K562 (cell line): ENCODE measurements around the gene ARHGAP22.

Experiments
- EZH2 ChIP-seq: IDR thresholded peaks from 2 replicates; pipeline ENCODE4 v1.6.1; 2012; ENCODE audit warnings: low read depth, mild to moderate bottlenecking, inconsistent platforms, low read length, borderline replicate concordance
- JUN ChIP-seq, 2 experiments: sonication (generic) in 1 of 2; formaldehyde crosslinking in 1 of 2; IDR thresholded peaks; 2 replicates each; pipeline versions ENCODE4 v1.6.1 to v1.8.0; 2012 to 2022; ENCODE audit warnings: borderline replicate concordance in 2 of 2, mild to moderate bottlenecking in 2 of 2, improper control_type of control experiment in 1 of 2, low read depth in 1 of 2, low read length in 1 of 2, missing genetic modification reagents in 1 of 2
- POLR2A ChIP-seq: fragments of 450-650 bp; conservative IDR thresholded peaks from 2 replicates; pipeline ENCODE4 v1.6.1; 2016
- TBL1XR1 ChIP-seq, 2 experiments: IDR thresholded peaks; 2 replicates each; pipeline ENCODE4 v1.6.1; 2012; ENCODE audit warnings: improper control_type of control experiment in 2 of 2, low read length in 2 of 2, mild to moderate bottlenecking in 1 of 2
- TF ChIP-seq, protein P1 (sequence below): sonication (generic); formaldehyde crosslinking; IDR thresholded peaks from 2 replicates; pipeline ENCODE4 v1.8.0; 2022; ENCODE audit warnings: mild to moderate bottlenecking, missing genetic modification reagents
- TF ChIP-seq, protein P2 (sequence below), 2 experiments: IDR thresholded peaks in 1 of 2; conservative IDR thresholded peaks in 1 of 2; 2 replicates each; pipeline ENCODE4 v1.6.1; 2016; ENCODE audit warnings: low read depth in 2 of 2, mild to moderate bottlenecking in 1 of 2, missing compliant biosample characterization in 1 of 2, missing genetic modification characterization in 1 of 2, moderate library complexity in 1 of 2
- TF ChIP-seq, protein P3 (sequence below), 3 experiments: IDR thresholded peaks in 2 of 3; conservative IDR thresholded peaks in 1 of 3; 2 replicates each; pipeline ENCODE4 v1.5.1; 2011 to 2012; ENCODE audit warnings: low read length in 3 of 3, mild to moderate bottlenecking in 3 of 3, control low read depth in 2 of 3, improper control_type of control experiment in 1 of 3, inconsistent platforms in 1 of 3, low read depth in 1 of 3, mixed read lengths in 1 of 3, moderate library complexity in 1 of 3; ENCODE audit not compliant: insufficient read depth in 2 of 3
- TF ChIP-seq, protein P4 (sequence below): sonication (generic); formaldehyde crosslinking; IDR thresholded peaks from 2 replicates; pipeline ENCODE4 v1.5.0; 2020; ENCODE audit warnings: missing genetic modification reagents
- TF ChIP-seq, protein P5 (sequence below): fragments of 450-650 bp; formaldehyde crosslinking; IDR thresholded peaks from 2 replicates; pipeline ENCODE4 v1.4.0; 2022; ENCODE audit warnings: missing genetic modification characterization

DNA sequence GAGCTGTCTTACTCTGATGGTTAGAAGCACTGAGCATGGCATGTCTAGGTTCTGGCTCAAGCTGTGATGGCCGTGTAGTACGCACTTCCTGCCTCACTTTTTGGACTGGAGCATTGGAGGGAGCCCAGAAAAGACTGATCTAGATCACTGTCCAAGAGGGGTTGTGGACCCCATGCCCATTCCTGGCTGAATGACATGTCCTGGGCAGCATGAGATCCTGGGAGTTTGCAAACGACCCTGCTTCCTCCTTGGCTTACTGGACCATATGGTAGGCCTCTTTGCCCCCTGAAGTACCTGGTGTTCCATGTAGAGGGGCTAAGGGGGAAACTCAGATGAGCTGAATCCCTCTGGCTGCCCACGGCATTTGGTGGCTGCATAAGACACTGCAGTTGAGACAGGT is 36.7 kb downstream of the ARHGAP22 start:
- TF ChIP-seq, protein P1, sequence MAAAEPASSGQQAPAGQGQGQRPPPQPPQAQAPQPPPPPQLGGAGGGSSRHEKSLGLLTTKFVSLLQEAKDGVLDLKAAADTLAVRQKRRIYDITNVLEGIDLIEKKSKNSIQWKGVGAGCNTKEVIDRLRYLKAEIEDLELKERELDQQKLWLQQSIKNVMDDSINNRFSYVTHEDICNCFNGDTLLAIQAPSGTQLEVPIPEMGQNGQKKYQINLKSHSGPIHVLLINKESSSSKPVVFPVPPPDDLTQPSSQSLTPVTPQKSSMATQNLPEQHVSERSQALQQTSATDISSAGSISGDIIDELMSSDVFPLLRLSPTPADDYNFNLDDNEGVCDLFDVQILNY (CRISPR knock-in tag), result no peak
- TF ChIP-seq, protein P2, sequence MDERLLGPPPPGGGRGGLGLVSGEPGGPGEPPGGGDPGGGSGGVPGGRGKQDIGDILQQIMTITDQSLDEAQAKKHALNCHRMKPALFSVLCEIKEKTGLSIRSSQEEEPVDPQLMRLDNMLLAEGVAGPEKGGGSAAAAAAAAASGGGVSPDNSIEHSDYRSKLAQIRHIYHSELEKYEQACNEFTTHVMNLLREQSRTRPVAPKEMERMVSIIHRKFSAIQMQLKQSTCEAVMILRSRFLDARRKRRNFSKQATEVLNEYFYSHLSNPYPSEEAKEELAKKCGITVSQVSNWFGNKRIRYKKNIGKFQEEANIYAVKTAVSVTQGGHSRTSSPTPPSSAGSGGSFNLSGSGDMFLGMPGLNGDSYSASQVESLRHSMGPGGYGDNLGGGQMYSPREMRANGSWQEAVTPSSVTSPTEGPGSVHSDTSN (CRISPR knock-in tag; IDR thresholded peaks at IDR 0.05; ENCODE audit: low read depth), result no peak
- TF ChIP-seq, protein P2 (tag; conservative IDR thresholded peaks at IDR 0.05; ENCODE audit: low read depth), result no peak
- TF ChIP-seq, protein P3, sequence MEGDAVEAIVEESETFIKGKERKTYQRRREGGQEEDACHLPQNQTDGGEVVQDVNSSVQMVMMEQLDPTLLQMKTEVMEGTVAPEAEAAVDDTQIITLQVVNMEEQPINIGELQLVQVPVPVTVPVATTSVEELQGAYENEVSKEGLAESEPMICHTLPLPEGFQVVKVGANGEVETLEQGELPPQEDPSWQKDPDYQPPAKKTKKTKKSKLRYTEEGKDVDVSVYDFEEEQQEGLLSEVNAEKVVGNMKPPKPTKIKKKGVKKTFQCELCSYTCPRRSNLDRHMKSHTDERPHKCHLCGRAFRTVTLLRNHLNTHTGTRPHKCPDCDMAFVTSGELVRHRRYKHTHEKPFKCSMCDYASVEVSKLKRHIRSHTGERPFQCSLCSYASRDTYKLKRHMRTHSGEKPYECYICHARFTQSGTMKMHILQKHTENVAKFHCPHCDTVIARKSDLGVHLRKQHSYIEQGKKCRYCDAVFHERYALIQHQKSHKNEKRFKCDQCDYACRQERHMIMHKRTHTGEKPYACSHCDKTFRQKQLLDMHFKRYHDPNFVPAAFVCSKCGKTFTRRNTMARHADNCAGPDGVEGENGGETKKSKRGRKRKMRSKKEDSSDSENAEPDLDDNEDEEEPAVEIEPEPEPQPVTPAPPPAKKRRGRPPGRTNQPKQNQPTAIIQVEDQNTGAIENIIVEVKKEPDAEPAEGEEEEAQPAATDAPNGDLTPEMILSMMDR (IDR thresholded peaks at IDR 0.05 in 2 of 3, conservative IDR thresholded peaks at IDR 0.05 in 1 of 3; ENCODE audit: insufficient read depth in 2 of 3, low read depth in 1 of 3, low read length in 3 of 3), result no peak
- no peak for TF ChIP-seq POLR2A
- TF ChIP-seq, protein P4, sequence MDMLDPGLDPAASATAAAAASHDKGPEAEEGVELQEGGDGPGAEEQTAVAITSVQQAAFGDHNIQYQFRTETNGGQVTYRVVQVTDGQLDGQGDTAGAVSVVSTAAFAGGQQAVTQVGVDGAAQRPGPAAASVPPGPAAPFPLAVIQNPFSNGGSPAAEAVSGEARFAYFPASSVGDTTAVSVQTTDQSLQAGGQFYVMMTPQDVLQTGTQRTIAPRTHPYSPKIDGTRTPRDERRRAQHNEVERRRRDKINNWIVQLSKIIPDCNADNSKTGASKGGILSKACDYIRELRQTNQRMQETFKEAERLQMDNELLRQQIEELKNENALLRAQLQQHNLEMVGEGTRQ (CRISPR knock-in tag), result no peak
- TF ChIP-seq, protein P5, sequence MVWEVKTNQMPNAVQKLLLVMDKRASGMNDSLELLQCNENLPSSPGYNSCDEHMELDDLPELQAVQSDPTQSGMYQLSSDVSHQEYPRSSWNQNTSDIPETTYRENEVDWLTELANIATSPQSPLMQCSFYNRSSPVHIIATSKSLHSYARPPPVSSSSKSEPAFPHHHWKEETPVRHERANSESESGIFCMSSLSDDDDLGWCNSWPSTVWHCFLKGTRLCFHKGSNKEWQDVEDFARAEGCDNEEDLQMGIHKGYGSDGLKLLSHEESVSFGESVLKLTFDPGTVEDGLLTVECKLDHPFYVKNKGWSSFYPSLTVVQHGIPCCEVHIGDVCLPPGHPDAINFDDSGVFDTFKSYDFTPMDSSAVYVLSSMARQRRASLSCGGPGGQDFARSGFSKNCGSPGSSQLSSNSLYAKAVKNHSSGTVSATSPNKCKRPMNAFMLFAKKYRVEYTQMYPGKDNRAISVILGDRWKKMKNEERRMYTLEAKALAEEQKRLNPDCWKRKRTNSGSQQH (CRISPR knock-in tag), result no peak
- TF ChIP-seq JUN (IDR thresholded peaks at IDR 0.05; ENCODE audit: borderline replicate concordance, low read depth, low read length), result no peak
- no peak for TF ChIP-seq JUN (CRISPR knock-in tag; IDR thresholded peaks at IDR 0.05; ENCODE audit: borderline replicate concordance)
- TF ChIP-seq EZH2, result no peak
- TF ChIP-seq TBL1XR1 (IDR thresholded peaks at IDR 0.05; ENCODE audit: low read length in 2 of 2), result no peak
